HEK293 (cell line): ENCODE results near the gene AKT1.

Source experiments
- CTCF ChIA-PET: fragments of 350-600 bp; formaldehyde crosslinking; extraction: SDS; loops from one replicate; lab custom pipeline; 2021; ENCODE audit warnings: antibody characterized with exemption; lab: Yijun Ruan, JAX
- POLR2A ChIA-PET: fragments of 300-600 bp; formaldehyde crosslinking; extraction: SDS; loops from one replicate; lab custom pipeline; 2020; ENCODE audit warnings: antibody characterized with exemption, inconsistent platforms; lab: Yijun Ruan, JAX
- H3K27ac ChIP-seq: fragments of 200-500 bp; sonication (Bioruptor generic); 2 replicates; pipeline ENCODE4 v1.5.1; 2014; ENCODE audit warnings: low read depth, low read length, control low read depth, inconsistent platforms; ENCODE audit errors: extremely low read depth
- H3K36me3 ChIP-seq, 2 experiments: fragments of 200-500 bp in 1 of 2; sonication (Bioruptor generic) in 1 of 2; 1 replicate in 1 of 2; 2 replicates in 1 of 2; pipeline ENCODE4 v1.5.1; 2014 to 2017; ENCODE audit warnings: inconsistent platforms in 2 of 2, low read length in 2 of 2; ENCODE audit not compliant: control insufficient read depth in 2 of 2, insufficient read depth in 1 of 2
- H3K4me1 ChIP-seq: fragments of 200-500 bp; sonication (Bioruptor generic); 2 replicates; pipeline ENCODE4 v1.5.1; 2014; ENCODE audit warnings: mild to moderate bottlenecking, low read length, inconsistent platforms; ENCODE audit not compliant: control insufficient read depth, insufficient read depth
- H3K4me3 ChIP-seq: 2 replicates; pipeline ENCODE4 v1.5.1; 2011; ENCODE audit warnings: low read depth, mild to moderate bottlenecking, control low read depth, low read length, moderate library complexity
- H3K9me3 ChIP-seq: fragments of 200-500 bp; sonication (Bioruptor generic); 2 replicates; pipeline ENCODE4 v1.5.1; 2014; ENCODE audit warnings: low read depth, low read length, inconsistent platforms; ENCODE audit not compliant: control insufficient read depth, insufficient read depth
- ZFP41 ChIP-seq: fragments of 450-650 bp; formaldehyde crosslinking; IDR thresholded peaks from 2 replicates; pipeline ENCODE4 v1.5.1; 2016; ENCODE audit warnings: missing biosample characterization, missing genetic modification characterization, borderline replicate concordance
- ZFP69B ChIP-seq: fragments of 450-650 bp; formaldehyde crosslinking; IDR thresholded peaks from 2 replicates; pipeline ENCODE4 v1.5.1; 2016; ENCODE audit warnings: missing biosample characterization, missing genetic modification characterization
- ZNF112 ChIP-seq: fragments of 450-650 bp; formaldehyde crosslinking; IDR thresholded peaks from 2 replicates; pipeline ENCODE4 v1.5.0; 2017; ENCODE audit warnings: missing biosample characterization, missing genetic modification characterization
- ZNF16 ChIP-seq: fragments of 450-650 bp; formaldehyde crosslinking; IDR thresholded peaks from 2 replicates; pipeline ENCODE4 v1.5.1; 2016; ENCODE audit warnings: low read depth, missing biosample characterization, missing genetic modification characterization
- ZNF311 ChIP-seq: fragments of 450-650 bp; formaldehyde crosslinking; IDR thresholded peaks from 2 replicates; pipeline ENCODE4 v1.5.1; 2017; ENCODE audit warnings: missing biosample characterization, missing genetic modification characterization, borderline replicate concordance
- ZNF324 ChIP-seq: fragments of 450-650 bp; formaldehyde crosslinking; IDR thresholded peaks from 2 replicates; pipeline ENCODE4 v1.5.1; 2016; ENCODE audit warnings: missing biosample characterization, missing genetic modification characterization
- ZNF473 ChIP-seq: fragments of 450-650 bp; formaldehyde crosslinking; IDR thresholded peaks from 2 replicates; pipeline ENCODE4 v1.5.1; 2017; ENCODE audit warnings: missing biosample characterization, missing genetic modification characterization
- ZNF529 ChIP-seq: fragments of 450-650 bp; formaldehyde crosslinking; IDR thresholded peaks from 2 replicates; pipeline ENCODE4 v1.5.1; 2017; ENCODE audit warnings: missing genetic modification characterization, missing biosample characterization; ENCODE audit not compliant: insufficient replicate concordance
- ZNF560 ChIP-seq: fragments of 450-650 bp; formaldehyde crosslinking; IDR thresholded peaks from 2 replicates; pipeline ENCODE4 v1.5.1; 2017; ENCODE audit warnings: missing biosample characterization, missing genetic modification characterization, borderline replicate concordance
- ZNF701 ChIP-seq: fragments of 450-650 bp; formaldehyde crosslinking; IDR thresholded peaks from 2 replicates; pipeline ENCODE4 v1.5.1; 2016; ENCODE audit warnings: missing biosample characterization, missing genetic modification characterization
- ZNF747 ChIP-seq: fragments of 450-650 bp; formaldehyde crosslinking; IDR thresholded peaks from 2 replicates; pipeline ENCODE4 v1.5.1; 2016; ENCODE audit warnings: missing biosample characterization, missing genetic modification characterization
- ZSCAN16 ChIP-seq: fragments of 450-650 bp; formaldehyde crosslinking; IDR thresholded peaks from 2 replicates; pipeline ENCODE4 v1.5.1; 2016; ENCODE audit warnings: missing biosample characterization, missing genetic modification characterization
- TF ChIP-seq, protein P1 (sequence below): fragments of 450-650 bp; IDR thresholded peaks from 2 replicates; pipeline ENCODE4 v1.5.1; 2018; ENCODE audit warnings: missing biosample characterization, missing genetic modification characterization
- TF ChIP-seq, protein P2 (sequence below): fragments of 450-650 bp; formaldehyde crosslinking; IDR thresholded peaks from 2 replicates; pipeline ENCODE4 v1.5.1; 2016; ENCODE audit warnings: missing biosample characterization, missing genetic modification characterization
- TF ChIP-seq, protein P3 (sequence below): fragments of 450-650 bp; formaldehyde crosslinking; conservative IDR thresholded peaks from 2 replicates; pipeline ENCODE4 v1.5.1; 2016; ENCODE audit warnings: low read depth, missing biosample characterization, missing genetic modification characterization

The AKT1 gene

DNA sequence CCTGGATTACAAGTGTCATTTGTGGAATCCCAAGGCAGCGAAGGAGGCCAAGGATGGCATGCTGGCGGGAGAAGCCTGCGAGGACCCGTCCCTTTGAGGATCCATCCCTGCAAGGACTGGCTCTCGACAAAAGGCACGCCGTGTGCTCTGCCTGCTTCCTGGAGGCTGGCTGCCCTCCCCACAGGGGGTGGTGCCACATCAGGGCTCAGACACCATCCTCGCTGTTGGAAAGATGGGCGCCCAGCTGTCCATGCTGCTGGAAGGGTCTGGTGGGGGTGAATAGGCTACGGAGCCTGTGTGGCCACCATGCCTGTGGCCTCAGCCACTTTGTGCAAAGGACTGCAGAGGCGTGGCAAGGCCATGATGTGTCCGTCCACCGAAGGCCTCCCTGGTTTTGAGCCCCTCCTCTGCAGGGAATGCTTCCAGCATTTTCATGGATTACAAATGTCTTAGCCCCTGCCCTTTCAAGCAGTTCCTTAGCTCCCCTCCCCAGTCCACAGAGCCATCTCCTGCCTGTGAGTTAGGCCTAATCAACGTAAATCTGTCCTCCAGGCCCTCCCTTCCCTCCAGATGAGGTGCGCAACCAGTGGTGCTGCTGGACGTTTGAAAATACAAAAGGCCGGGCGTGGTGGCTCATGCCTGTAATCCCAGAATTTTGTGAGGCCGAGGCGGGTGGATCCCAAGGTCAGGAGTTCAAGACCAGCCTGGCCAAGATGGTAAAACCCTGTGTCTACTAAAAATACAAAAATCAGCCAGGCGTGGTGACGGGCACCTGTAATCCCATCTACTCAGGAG lies 27.5 kb upstream of the AKT1 start (continued):
- TF ChIP-seq ZNF311 (no peak), ZNF560 (tag by site-specific recombination) (no peak), ZNF701 (tag by site-specific recombination) (no peak), ZNF324 (tag by site-specific recombination) (no peak)
- TF ChIP-seq, protein P1, sequence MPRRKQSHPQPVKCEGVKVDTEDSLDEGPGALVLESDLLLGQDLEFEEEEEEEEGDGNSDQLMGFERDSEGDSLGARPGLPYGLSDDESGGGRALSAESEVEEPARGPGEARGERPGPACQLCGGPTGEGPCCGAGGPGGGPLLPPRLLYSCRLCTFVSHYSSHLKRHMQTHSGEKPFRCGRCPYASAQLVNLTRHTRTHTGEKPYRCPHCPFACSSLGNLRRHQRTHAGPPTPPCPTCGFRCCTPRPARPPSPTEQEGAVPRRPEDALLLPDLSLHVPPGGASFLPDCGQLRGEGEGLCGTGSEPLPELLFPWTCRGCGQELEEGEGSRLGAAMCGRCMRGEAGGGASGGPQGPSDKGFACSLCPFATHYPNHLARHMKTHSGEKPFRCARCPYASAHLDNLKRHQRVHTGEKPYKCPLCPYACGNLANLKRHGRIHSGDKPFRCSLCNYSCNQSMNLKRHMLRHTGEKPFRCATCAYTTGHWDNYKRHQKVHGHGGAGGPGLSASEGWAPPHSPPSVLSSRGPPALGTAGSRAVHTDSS: no peak

DNA sequence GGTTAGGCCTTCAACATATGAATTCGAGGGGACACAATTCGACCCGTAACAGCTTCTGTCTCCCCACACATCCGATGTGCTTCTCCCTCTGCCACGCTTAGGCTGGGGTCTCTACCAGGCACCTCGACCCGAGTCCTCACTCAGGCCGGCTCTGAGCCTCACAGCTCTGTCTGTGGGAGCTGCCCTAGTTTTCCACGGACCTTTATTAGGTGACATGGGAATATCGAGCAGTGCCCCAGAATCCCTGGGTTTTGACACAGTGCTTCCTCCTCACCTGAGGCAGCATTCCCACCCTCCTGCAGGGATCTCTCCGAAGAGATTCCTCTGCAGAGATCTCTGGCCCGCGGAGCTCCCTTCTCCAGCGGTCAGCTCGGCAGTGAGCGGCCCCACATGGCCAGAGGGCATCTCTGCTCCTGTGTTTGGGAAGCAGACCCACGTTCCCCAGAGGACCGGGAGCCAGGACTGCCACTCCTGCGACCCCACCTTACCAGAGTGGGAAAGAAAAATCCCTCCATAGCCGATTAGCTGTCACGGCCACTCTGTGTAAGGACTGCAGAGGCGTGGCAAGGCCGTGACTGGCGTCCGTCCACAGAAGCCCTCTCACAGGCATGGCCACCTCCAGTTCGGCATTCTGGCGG lies 26.5 kb upstream of the AKT1 start:
- no peaks in the 10 kb centered on the region for H3K9me3 ChIP-seq
- no peak overlapping the region for H3K27ac ChIP-seq
- TF ChIP-seq ZNF16 (tag by site-specific recombination) (no peak), ZNF747 (tag by site-specific recombination) (no peak), ZNF112 (no peak), ZSCAN16 (tag by site-specific recombination) (no peak), ZFP41 (tag by site-specific recombination) (no peak)
- peaks cover 0 to 8% of the 10 kb centered on the region in 2 experiments; a peak in 1 of 3 replicates for H3K36me3 ChIP-seq
- peaks cover 3% of the 10 kb centered on the region for H3K4me1 ChIP-seq
- H3K4me3 ChIP-seq: no peak overlapping the region
- POLR2A ChIA-PET: interaction anchor here (1.0 to 1.7 kb wide), 3 partner anchors 53 to 70 kb away, joined by 3 to 7 read pairs (median 4); partner anchors contain the start of gene SIVA1
- CTCF ChIA-PET: interaction anchor here (1.1 to 1.5 kb wide), 2 partner anchors 53 to 55 kb away, joined by 3 to 8 read pairs; no protein-coding TSS in a partner anchor

DNA sequence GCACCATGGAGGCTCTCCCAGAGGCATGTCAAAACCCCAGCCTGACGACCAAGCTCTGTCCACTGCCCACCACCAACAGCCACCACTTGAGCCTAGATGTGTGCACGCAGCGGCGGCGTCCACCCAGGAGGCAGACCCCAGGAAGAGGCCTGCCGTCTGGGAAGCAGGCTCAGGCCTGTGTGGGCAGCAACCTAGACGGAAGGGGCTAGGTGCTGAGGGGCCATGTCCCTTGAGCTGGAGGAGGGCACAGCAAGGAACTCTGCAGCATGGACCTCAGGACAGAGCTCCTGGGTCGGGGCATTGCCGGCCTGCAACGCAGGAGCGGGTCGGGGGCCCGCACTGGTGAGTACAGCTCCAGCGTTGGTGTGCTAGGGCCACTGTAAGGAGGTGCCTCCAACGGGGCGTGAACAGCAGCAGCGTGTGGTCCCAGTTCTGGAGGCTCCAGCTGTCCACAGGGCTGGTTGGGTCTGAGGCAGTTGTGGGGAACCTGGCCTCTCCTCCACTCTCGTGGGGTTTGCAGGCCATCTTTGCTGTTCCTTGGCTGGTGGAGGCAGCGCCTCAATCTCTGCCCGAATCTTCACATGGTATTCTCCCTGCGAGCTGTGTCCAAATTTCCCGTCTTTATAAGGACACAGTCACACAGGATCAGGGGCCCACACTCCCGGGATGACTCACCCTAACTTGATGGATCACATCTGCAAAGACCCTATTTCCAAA lies 25.8 kb upstream of the AKT1 start:
- Histone ChIP-seq H3K27ac (no peak overlapping the region), H3K4me3 (no peak overlapping the region), H3K9me3 (no peaks in the 10 kb centered on the region), H3K36me3 (peaks cover 0 to 8% of the 10 kb centered on the region in 2 experiments; a peak in 1 of 3 replicates), H3K4me1 (peaks cover 3% of the 10 kb centered on the region; the same call in 1 of the 2 replicates)
- POLR2A ChIA-PET: interaction anchor here (1.2 to 1.7 kb wide), 2 partner anchors 53 to 69 kb away, joined by 4 to 7 read pairs; partner anchors contain the start of gene SIVA1
- TF ChIP-seq ZSCAN16 (tag by site-specific recombination) (no peak), ZNF473 (tag by site-specific recombination) (no peak), ZNF529 (tag by site-specific recombination) (no peak), ZFP69B (tag by site-specific recombination) (peak; percentile 58)
- TF ChIP-seq, protein P2, sequence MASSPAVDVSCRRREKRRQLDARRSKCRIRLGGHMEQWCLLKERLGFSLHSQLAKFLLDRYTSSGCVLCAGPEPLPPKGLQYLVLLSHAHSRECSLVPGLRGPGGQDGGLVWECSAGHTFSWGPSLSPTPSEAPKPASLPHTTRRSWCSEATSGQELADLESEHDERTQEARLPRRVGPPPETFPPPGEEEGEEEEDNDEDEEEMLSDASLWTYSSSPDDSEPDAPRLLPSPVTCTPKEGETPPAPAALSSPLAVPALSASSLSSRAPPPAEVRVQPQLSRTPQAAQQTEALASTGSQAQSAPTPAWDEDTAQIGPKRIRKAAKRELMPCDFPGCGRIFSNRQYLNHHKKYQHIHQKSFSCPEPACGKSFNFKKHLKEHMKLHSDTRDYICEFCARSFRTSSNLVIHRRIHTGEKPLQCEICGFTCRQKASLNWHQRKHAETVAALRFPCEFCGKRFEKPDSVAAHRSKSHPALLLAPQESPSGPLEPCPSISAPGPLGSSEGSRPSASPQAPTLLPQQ (tag by site-specific recombination): peak; percentile 81; the same call in 1 of the 2 replicates
- TF ChIP-seq, protein P3, sequence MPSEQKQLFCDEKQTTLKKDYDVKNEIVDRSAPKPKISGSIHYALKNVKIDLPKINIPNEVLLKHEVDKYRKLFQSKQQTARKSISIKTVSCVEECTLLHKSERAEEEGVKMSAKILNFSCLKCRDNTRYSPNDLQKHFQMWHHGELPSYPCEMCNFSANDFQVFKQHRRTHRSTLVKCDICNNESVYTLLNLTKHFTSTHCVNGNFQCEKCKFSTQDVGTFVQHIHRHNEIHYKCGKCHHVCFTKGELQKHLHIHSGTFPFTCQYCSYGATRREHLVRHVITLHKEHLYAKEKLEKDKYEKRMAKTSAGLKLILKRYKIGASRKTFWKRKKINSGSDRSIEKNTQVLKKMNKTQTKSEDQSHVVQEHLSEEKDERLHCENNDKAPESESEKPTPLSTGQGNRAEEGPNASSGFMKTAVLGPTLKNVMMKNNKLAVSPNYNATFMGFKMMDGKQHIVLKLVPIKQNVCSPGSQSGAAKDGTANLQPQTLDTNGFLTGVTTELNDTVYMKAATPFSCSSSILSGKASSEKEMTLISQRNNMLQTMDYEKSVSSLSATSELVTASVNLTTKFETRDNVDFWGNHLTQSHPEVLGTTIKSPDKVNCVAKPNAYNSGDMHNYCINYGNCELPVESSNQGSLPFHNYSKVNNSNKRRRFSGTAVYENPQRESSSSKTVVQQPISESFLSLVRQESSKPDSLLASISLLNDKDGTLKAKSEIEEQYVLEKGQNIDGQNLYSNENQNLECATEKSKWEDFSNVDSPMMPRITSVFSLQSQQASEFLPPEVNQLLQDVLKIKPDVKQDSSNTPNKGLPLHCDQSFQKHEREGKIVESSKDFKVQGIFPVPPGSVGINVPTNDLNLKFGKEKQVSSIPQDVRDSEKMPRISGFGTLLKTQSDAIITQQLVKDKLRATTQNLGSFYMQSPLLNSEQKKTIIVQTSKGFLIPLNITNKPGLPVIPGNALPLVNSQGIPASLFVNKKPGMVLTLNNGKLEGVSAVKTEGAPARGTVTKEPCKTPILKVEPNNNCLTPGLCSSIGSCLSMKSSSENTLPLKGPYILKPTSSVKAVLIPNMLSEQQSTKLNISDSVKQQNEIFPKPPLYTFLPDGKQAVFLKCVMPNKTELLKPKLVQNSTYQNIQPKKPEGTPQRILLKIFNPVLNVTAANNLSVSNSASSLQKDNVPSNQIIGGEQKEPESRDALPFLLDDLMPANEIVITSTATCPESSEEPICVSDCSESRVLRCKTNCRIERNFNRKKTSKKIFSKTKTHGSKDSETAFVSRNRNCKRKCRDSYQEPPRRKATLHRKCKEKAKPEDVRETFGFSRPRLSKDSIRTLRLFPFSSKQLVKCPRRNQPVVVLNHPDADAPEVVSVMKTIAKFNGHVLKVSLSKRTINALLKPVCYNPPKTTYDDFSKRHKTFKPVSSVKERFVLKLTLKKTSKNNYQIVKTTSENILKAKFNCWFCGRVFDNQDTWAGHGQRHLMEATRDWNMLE (tag by site-specific recombination): no peak
- CTCF ChIA-PET: interaction anchor here (0.9 to 1.1 kb wide), 2 partner anchors 53 to 55 kb away, joined by 3 read pairs; no protein-coding TSS in a partner anchor
